PC-3 (cell line): ENCODE data around the gene ABRACL. TPM values are rescaled to one million over a fixed set of nuclear protein-coding genes. Genes with fewer than 3 reads are reported as not detected.
A peak's percentile ranks its signal among the peaks of the same experiment; 100 is the strongest.

Source experiments
- ATAC-seq: fragments of 200-7000 bp; cut with Tn5 transposase; 2 replicates; pipeline ENCODE4 v1.9.1; 2020; ENCODE audit warnings: mild to moderate bottlenecking, moderate library complexity
- BruUV-seq: library from RNA; stranded (reverse); fragments of 400-500 nt; replicated peaks from 2 replicates; lab custom pipeline; 2021; lab: Mats Ljungman, UMichigan
- CTCF ChIA-PET: fragments of 300-600 bp; sonication (Branson Sonifier 250); formaldehyde crosslinking; loops from one replicate; lab custom pipeline; 2022; ENCODE audit warnings: antibody characterized with exemption; lab: Charles Lee
- POLR2A ChIA-PET: fragments of 300-600 bp; sonication (Branson Sonifier 250); formaldehyde crosslinking; loops from one replicate; lab custom pipeline; 2022; ENCODE audit warnings: antibody characterized with exemption; ENCODE audit not compliant: unreplicated experiment; lab: Charles Lee
- DNase-seq: peaks from one replicate; pipeline ENCODE4 v3.0.0-alpha.2; 2015
- H2AFZ ChIP-seq: fragments of 300-600 bp; sonication (generic); 2 replicates; pipeline ENCODE4 v1.6.0; 2016; ENCODE audit warnings: antibody characterized with exemption, low read length
- H3F3A ChIP-seq: fragments of 300-600 bp; sonication (generic); one replicate; pipeline ENCODE4 v1.6.0; 2017; ENCODE audit warnings: antibody characterized with exemption, low read length, control low read depth, mild to moderate bottlenecking; ENCODE audit not compliant: unreplicated experiment
- H3K27ac ChIP-seq: fragments of 300-600 bp; sonication (generic); 2 replicates; pipeline ENCODE4 v1.5.1; 2016; ENCODE audit warnings: mild to moderate bottlenecking, low read length
- H3K27me3 ChIP-seq: fragments of 300-600 bp; sonication (generic); 2 replicates; pipeline ENCODE4 v1.6.1; 2016; ENCODE audit warnings: low read length, mixed read lengths
- H3K36me3 ChIP-seq: fragments of 300-600 bp; sonication (generic); 2 replicates; pipeline ENCODE4 v1.6.1; 2016; ENCODE audit warnings: low read depth, mixed run types, low read length, mixed read lengths
- H3K4me1 ChIP-seq: fragments of 300-600 bp; sonication (generic); 2 replicates; pipeline ENCODE4 v1.5.1; 2016; ENCODE audit warnings: low read length; ENCODE audit not compliant: insufficient read depth
- H3K4me2 ChIP-seq: fragments of 300-600 bp; sonication (generic); 2 replicates; pipeline ENCODE4 v1.6.0; 2016; ENCODE audit warnings: low read length
- H3K4me3 ChIP-seq: fragments of 300-600 bp; sonication (generic); 2 replicates; pipeline ENCODE4 v1.5.1; 2016; ENCODE audit warnings: mild to moderate bottlenecking, low read length, mixed read lengths
- H3K79me2 ChIP-seq: fragments of 300-600 bp; sonication (generic); 2 replicates; pipeline ENCODE4 v1.6.1; 2017; ENCODE audit warnings: low read length, mixed read lengths
- H3K9ac ChIP-seq: fragments of 300-600 bp; sonication (generic); 2 replicates; pipeline ENCODE4 v1.6.0; 2016; ENCODE audit warnings: mild to moderate bottlenecking, low read length
- H3K9me2 ChIP-seq: fragments of 300-600 bp; sonication (generic); replicated peaks from 2 replicates; pipeline ENCODE4 v1.6.1; 2016; ENCODE audit warnings: mixed run types, low read length, mixed read lengths
- H3K9me3 ChIP-seq: fragments of 300-600 bp; sonication (generic); 2 replicates; pipeline ENCODE4 v1.6.1; 2016; ENCODE audit warnings: low read length, mixed read lengths
- H4K20me1 ChIP-seq: fragments of 300-600 bp; sonication (generic); 2 replicates; pipeline ENCODE4 v1.6.1; 2016; ENCODE audit warnings: low read length, mixed read lengths
- EZH2 ChIP-seq: fragments of 300-600 bp; sonication (generic); IDR thresholded peaks from one replicate; pipeline ENCODE4 v1.6.1; 2017; ENCODE audit warnings: antibody characterized with exemption, mild to moderate bottlenecking, low read length; ENCODE audit not compliant: unreplicated experiment
- EZH2phosphoT487 ChIP-seq: fragments of 300-600 bp; sonication (generic); IDR thresholded peaks from 2 replicates; pipeline ENCODE4 v1.6.1; 2018; ENCODE audit warnings: mild to moderate bottlenecking, antibody characterized with exemption, low read length, borderline replicate concordance
- intact Hi-C: fragments of 100-400 bp; cut with micrococcal nuclease; formaldehyde crosslinking; loops from 2 replicates; pipeline ENCODE4 v1.9.0; 2023
- total RNA-seq: library from RNA; depleted of rRNA; stranded (reverse); fragments of >200 nt; gene quantifications from 2 replicates; pipeline ENCODE4 v1.2.3, GENCODE V29; 2014
- TF ChIP-seq, protein P1 (sequence below): fragments of 300-600 bp; sonication (generic); conservative IDR thresholded peaks from 2 replicates; pipeline ENCODE4 v1.5.1; 2017; ENCODE audit warnings: antibody characterized with exemption, low read depth, mild to moderate bottlenecking, low read length

Gene ABRACL
- total RNA-seq, 1 experiment from 2014 or later, result 35.8 TPM

DNA sequence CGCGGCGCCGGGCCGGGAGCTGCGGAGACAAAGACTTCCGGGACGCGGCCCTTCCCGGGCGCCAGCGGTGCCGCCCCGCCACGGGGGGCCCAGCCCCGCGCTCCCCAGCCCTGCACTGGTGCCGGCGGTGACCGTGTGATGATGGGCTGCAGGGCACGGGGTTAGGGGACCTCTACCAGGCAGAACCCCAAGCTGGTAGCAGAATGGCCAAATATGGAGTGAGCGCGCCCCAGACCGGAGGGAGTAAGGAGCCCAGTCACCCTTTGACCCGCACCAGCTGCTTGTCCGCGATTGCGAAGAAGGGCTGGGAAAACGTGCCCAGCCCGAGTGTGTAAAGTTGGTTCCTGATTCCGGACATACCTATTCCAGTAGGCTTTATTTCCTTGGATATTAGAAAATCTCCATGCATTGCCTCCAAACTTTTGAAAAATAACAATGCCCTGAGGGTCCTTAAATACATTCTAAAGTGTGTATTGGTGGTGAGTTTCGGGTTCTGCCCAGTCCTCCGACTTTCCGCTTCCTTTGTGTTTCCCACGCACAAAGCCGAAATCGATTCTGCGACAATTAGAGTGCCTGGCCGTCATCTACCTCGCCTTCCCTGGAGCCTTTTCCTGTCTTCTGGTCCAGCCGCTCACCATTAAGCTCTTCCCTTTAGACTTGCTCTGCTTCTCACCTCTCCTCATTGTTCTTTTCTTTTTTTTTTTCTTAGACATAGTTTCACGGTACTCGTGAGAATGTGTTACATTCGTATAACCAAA, 1.1 kb downstream of the ABRACL start:
- Histone ChIP-seq H3F3A (no peaks in the 10 kb centered on the region), H4K20me1 (no peaks in the 10 kb centered on the region), H3K9me3 (no peaks in the 10 kb centered on the region), H3K36me3 (no peaks in the 10 kb centered on the region), H3K4me2 (peak overlapping the region; percentile 90), H3K9me2 (no peaks in the 10 kb centered on the region), H3K27me3 (no peaks in the 10 kb centered on the region), H3K79me2 (peaks cover 42% of the 10 kb centered on the region), H3K9ac (peak overlapping the region; percentile 67), H3K4me1 (peaks cover 9% of the 10 kb centered on the region), H3K27ac (no peak overlapping the region), H2AFZ (peak overlapping the region; percentile 95), H3K4me3 (peak overlapping the region; percentile 91)
- intact Hi-C loops, result no loop called here
- POLR2A ChIA-PET, result interaction anchor here (0.5 kb wide), 2 partner anchors 102 to 210 kb away, joined by 3 to 4 read pairs; no protein-coding TSS in a partner anchor
- ATAC-seq (peak; percentile 27), DNase-seq (peak; percentile 17)
- BruUV-seq, result no TSS peak
- CTCF ChIA-PET, result no interaction called here
- TF ChIP-seq, protein P1, sequence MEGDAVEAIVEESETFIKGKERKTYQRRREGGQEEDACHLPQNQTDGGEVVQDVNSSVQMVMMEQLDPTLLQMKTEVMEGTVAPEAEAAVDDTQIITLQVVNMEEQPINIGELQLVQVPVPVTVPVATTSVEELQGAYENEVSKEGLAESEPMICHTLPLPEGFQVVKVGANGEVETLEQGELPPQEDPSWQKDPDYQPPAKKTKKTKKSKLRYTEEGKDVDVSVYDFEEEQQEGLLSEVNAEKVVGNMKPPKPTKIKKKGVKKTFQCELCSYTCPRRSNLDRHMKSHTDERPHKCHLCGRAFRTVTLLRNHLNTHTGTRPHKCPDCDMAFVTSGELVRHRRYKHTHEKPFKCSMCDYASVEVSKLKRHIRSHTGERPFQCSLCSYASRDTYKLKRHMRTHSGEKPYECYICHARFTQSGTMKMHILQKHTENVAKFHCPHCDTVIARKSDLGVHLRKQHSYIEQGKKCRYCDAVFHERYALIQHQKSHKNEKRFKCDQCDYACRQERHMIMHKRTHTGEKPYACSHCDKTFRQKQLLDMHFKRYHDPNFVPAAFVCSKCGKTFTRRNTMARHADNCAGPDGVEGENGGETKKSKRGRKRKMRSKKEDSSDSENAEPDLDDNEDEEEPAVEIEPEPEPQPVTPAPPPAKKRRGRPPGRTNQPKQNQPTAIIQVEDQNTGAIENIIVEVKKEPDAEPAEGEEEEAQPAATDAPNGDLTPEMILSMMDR, result no peak
- TF ChIP-seq EZH2 (no peak), EZH2phosphoT487 (no peak)

DNA sequence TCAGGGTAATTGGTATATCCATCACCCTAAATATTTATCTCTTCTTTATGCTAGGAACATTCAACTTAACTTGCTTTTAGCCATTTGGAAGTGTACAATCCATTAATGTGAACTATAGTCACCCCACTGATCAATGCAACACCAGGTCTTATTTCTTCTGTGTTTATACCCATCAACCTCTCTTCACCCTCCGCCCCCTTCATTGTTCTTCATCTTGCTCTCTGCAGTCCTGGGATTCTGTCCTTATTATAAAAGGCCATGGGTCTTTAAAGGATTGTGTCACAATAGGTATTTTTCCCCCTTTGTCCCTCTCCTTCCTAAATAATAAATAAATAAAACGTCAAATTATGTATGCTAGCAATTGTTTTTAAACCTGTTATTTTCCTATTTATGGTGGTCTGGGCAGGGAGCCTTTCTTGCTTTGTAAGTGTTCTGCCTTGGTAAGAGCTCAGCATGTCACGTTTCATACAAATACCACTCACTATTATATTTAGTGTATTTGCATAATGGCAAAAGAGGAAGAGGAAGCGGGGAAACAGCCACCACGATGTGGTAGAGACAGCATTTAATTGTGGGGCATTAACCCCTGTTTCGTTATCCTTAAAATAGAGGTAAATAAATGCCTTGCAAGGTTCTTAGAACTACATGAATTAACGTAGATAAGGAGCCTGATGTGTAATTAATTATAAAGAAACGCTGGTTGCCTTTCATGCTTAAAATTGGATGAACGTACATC, 1.9 kb downstream of the ABRACL start:
- H2AFZ ChIP-seq, result no peak overlapping the region
- H3F3A ChIP-seq, result no peaks in the 10 kb centered on the region
- H3K9me3 ChIP-seq, result no peaks in the 10 kb centered on the region
- peak overlapping the region; percentile 91 for H3K4me3 ChIP-seq
- BruUV-seq, result TSS peak; percentile 28
- peak overlapping the region; percentile 90 for H3K4me2 ChIP-seq
- H3K27me3 ChIP-seq, result no peaks in the 10 kb centered on the region
- intact Hi-C loops, result no loop called here
- H3K9ac ChIP-seq, result no peak overlapping the region
- no peak for DNase-seq
- peaks cover 9% of the 10 kb centered on the region for H3K4me1 ChIP-seq
- ChIA-PET POLR2A (interaction anchor here (0.5 kb wide), 1 partner anchor 101 kb away, joined by 4 read pairs; no protein-coding TSS in a partner anchor), CTCF (no interaction called here)
- ATAC-seq, result no peak
- H3K36me3 ChIP-seq, result no peaks in the 10 kb centered on the region
- H4K20me1 ChIP-seq, result no peaks in the 10 kb centered on the region
- H3K27ac ChIP-seq, result no peak overlapping the region
- peaks cover 42% of the 10 kb centered on the region for H3K79me2 ChIP-seq
- TF ChIP-seq, protein P1, result no peak
- no peak for TF ChIP-seq EZH2
- no peak for TF ChIP-seq EZH2phosphoT487
- H3K9me2 ChIP-seq, result no peaks in the 10 kb centered on the region
